HEK293 (cell line): ENCODE data around the gene CPLX3.

Experiments used
- CTCF ChIA-PET: fragments of 350-600 bp; formaldehyde crosslinking; extraction: SDS; loops from one replicate; lab custom pipeline; 2021; ENCODE audit warnings: antibody characterized with exemption; lab: Yijun Ruan, JAX
- POLR2A ChIA-PET: fragments of 300-600 bp; formaldehyde crosslinking; extraction: SDS; loops from one replicate; lab custom pipeline; 2020; ENCODE audit warnings: antibody characterized with exemption, inconsistent platforms; lab: Yijun Ruan, JAX
- H3K27ac ChIP-seq: fragments of 200-500 bp; sonication (Bioruptor generic); 2 replicates; pipeline ENCODE4 v1.5.1; 2014; ENCODE audit warnings: low read depth, low read length, control low read depth, inconsistent platforms; ENCODE audit errors: extremely low read depth
- H3K36me3 ChIP-seq, 2 experiments: fragments of 200-500 bp in 1 of 2; sonication (Bioruptor generic) in 1 of 2; 1 replicate in 1 of 2; 2 replicates in 1 of 2; pipeline ENCODE4 v1.5.1; 2014 to 2017; ENCODE audit warnings: inconsistent platforms in 2 of 2, low read length in 2 of 2; ENCODE audit not compliant: control insufficient read depth in 2 of 2, insufficient read depth in 1 of 2
- H3K4me1 ChIP-seq: fragments of 200-500 bp; sonication (Bioruptor generic); 2 replicates; pipeline ENCODE4 v1.5.1; 2014; ENCODE audit warnings: mild to moderate bottlenecking, low read length, inconsistent platforms; ENCODE audit not compliant: control insufficient read depth, insufficient read depth
- H3K4me3 ChIP-seq: 2 replicates; pipeline ENCODE4 v1.5.1; 2011; ENCODE audit warnings: low read depth, mild to moderate bottlenecking, control low read depth, low read length, moderate library complexity
- H3K9me3 ChIP-seq: fragments of 200-500 bp; sonication (Bioruptor generic); 2 replicates; pipeline ENCODE4 v1.5.1; 2014; ENCODE audit warnings: low read depth, low read length, inconsistent platforms; ENCODE audit not compliant: control insufficient read depth, insufficient read depth
- BCL6B ChIP-seq: fragments of 450-650 bp; formaldehyde crosslinking; IDR thresholded peaks from 2 replicates; pipeline ENCODE4 v1.5.1; 2017; ENCODE audit warnings: missing biosample characterization, missing genetic modification characterization
- GLIS1 ChIP-seq: fragments of 450-650 bp; formaldehyde crosslinking; IDR thresholded peaks from 2 replicates; pipeline ENCODE4 v1.5.1; 2016; ENCODE audit warnings: missing biosample characterization, missing genetic modification characterization
- GLIS2 ChIP-seq: fragments of 450-650 bp; formaldehyde crosslinking; IDR thresholded peaks from 2 replicates; pipeline ENCODE4 v1.5.1; 2016; ENCODE audit warnings: missing biosample characterization, missing genetic modification characterization
- KLF1 ChIP-seq: fragments of 450-650 bp; formaldehyde crosslinking; IDR thresholded peaks from 2 replicates; pipeline ENCODE4 v1.5.1; 2016; ENCODE audit warnings: missing biosample characterization, missing genetic modification characterization
- KLF9 ChIP-seq: fragments of 450-650 bp; formaldehyde crosslinking; IDR thresholded peaks from 2 replicates; pipeline ENCODE4 v1.5.1; 2016; ENCODE audit warnings: missing biosample characterization, missing genetic modification characterization, low read depth
- SP2 ChIP-seq: fragments of 450-650 bp; formaldehyde crosslinking; IDR thresholded peaks from 2 replicates; pipeline ENCODE4 v1.5.1; 2016; ENCODE audit warnings: missing biosample characterization, missing genetic modification characterization
- ZBTB20 ChIP-seq: fragments of 450-650 bp; formaldehyde crosslinking; IDR thresholded peaks from 2 replicates; pipeline ENCODE4 v1.5.1; 2016; ENCODE audit warnings: missing biosample characterization, missing genetic modification characterization
- ZBTB48 ChIP-seq: fragments of 450-650 bp; formaldehyde crosslinking; IDR thresholded peaks from 2 replicates; pipeline ENCODE4 v1.5.1; 2016; ENCODE audit warnings: missing biosample characterization, missing genetic modification characterization
- ZFP69B ChIP-seq: fragments of 450-650 bp; formaldehyde crosslinking; IDR thresholded peaks from 2 replicates; pipeline ENCODE4 v1.5.1; 2016; ENCODE audit warnings: missing biosample characterization, missing genetic modification characterization
- ZIC2 ChIP-seq: fragments of 450-650 bp; formaldehyde crosslinking; IDR thresholded peaks from 2 replicates; pipeline ENCODE4 v1.5.1; 2016; ENCODE audit warnings: missing biosample characterization, missing genetic modification characterization
- ZNF311 ChIP-seq: fragments of 450-650 bp; formaldehyde crosslinking; IDR thresholded peaks from 2 replicates; pipeline ENCODE4 v1.5.1; 2017; ENCODE audit warnings: missing biosample characterization, missing genetic modification characterization, borderline replicate concordance
- ZNF391 ChIP-seq: fragments of 450-650 bp; formaldehyde crosslinking; IDR thresholded peaks from 2 replicates; pipeline ENCODE4 v1.5.1; 2016; ENCODE audit warnings: low read depth, missing biosample characterization, missing genetic modification characterization, borderline replicate concordance
- ZNF398 ChIP-seq: fragments of 450-650 bp; formaldehyde crosslinking; IDR thresholded peaks from 2 replicates; pipeline ENCODE4 v1.5.1; 2017; ENCODE audit warnings: missing biosample characterization, missing genetic modification characterization
- ZNF600 ChIP-seq: fragments of 450-650 bp; formaldehyde crosslinking; IDR thresholded peaks from 2 replicates; pipeline ENCODE4 v1.5.1; 2016; ENCODE audit warnings: missing biosample characterization, missing genetic modification characterization
- ZNF629 ChIP-seq: fragments of 450-650 bp; formaldehyde crosslinking; IDR thresholded peaks from 2 replicates; pipeline ENCODE4 v1.5.1; 2017; ENCODE audit warnings: missing biosample characterization, missing genetic modification characterization
- ZNF791 ChIP-seq: fragments of 450-650 bp; formaldehyde crosslinking; IDR thresholded peaks from 2 replicates; pipeline ENCODE4 v1.5.1; 2016; ENCODE audit warnings: missing biosample characterization, missing genetic modification characterization
- TF ChIP-seq, protein P1 (sequence below): fragments of 450-650 bp; formaldehyde crosslinking; IDR thresholded peaks from 2 replicates; pipeline ENCODE4 v1.5.1; 2016; ENCODE audit warnings: missing biosample characterization, missing genetic modification characterization, low read depth

The CPLX3 gene

DNA sequence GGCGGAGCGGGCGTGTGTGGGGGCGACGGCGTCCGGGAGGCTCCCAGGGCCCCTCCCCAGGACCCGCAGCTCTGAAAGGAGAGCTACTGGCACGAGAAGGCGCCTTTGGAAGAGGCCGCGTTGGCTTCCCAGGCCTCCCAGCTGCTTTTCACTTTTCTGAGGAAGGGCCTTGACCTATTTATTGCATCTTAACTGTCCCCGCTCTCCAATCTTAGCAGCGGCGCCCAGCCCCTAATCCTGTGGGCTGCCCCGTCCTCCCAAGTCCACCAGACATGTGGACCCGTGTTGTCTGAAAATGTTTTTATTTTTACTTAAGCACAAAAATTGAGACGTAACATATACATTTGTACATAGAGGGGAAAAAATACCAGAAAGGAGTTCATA, 17.0 kb downstream of the CPLX3 start (continued):
- TF ChIP-seq ZNF391 (tag by site-specific recombination) (0 out of 2 replicates have a peak, but pooled peaks have one; percentile 3), ZBTB20 (tag by site-specific recombination) (0 out of 2 replicates have a peak, but pooled peaks have one; percentile 18), ZNF629 (tag by site-specific recombination) (0 out of 2 replicates have a peak, but pooled peaks have one; percentile 7), ZFP69B (tag by site-specific recombination) (peak; percentile 11; the same call in 1 of the 2 replicates), ZNF791 (tag by site-specific recombination) (no peak), BCL6B (tag by site-specific recombination) (no peak)
- TF ChIP-seq, protein P1, sequence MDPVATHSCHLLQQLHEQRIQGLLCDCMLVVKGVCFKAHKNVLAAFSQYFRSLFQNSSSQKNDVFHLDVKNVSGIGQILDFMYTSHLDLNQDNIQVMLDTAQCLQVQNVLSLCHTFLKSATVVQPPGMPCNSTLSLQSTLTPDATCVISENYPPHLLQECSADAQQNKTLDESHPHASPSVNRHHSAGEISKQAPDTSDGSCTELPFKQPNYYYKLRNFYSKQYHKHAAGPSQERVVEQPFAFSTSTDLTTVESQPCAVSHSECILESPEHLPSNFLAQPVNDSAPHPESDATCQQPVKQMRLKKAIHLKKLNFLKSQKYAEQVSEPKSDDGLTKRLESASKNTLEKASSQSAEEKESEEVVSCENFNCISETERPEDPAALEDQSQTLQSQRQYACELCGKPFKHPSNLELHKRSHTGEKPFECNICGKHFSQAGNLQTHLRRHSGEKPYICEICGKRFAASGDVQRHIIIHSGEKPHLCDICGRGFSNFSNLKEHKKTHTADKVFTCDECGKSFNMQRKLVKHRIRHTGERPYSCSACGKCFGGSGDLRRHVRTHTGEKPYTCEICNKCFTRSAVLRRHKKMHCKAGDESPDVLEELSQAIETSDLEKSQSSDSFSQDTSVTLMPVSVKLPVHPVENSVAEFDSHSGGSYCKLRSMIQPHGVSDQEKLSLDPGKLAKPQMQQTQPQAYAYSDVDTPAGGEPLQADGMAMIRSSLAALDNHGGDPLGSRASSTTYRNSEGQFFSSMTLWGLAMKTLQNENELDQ (tag by site-specific recombination) = no peak

DNA sequence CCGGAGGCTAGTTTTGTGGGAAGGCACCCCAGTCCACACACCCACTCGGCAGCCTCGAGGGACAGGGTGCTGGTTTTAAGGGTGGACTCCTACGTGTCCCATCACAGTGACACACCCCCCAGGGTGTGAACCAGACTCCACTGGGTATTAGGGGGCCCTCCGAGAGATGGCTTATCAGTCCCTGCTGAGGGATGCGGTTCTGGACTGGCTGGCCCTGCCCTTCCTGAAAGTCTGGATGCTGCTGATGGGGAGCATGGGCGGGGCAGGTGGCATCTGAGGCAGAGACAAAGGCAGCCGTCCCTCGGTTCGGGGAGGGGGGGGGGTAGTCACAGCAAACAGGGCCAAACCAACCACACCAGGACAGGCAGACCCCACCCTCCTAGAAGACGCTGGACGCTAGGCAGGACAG, 17.5 kb downstream of the CPLX3 start:
- ChIA-PET POLR2A (interaction anchor here (0.5 to 2.3 kb wide), 4 partner anchors 9 to 1472 kb away, joined by 3 to 12 read pairs (median 7); partner anchors contain the start of gene FAM219B), CTCF (interaction anchor here (0.6 to 4.5 kb wide), 9 partner anchors 8 to 204 kb away, joined by 3 to 29 read pairs (median 4); no protein-coding TSS in a partner anchor)
- H3K4me3 ChIP-seq = no peak overlapping the region
- peak overlapping the region; percentile 86 for H3K27ac ChIP-seq
- peaks cover 10 to 55% of the 10 kb centered on the region in 2 experiments for H3K36me3 ChIP-seq
- TF ChIP-seq SP2 (tag by site-specific recombination) (0 out of 2 replicates have a peak, but pooled peaks have one; percentile 6), GLIS2 (tag by site-specific recombination) (no peak; the same call in 1 of the 2 replicates), ZNF398 (tag by site-specific recombination) (no peak), ZBTB48 (peak; percentile 32; the same call in 1 of the 2 replicates), ZNF600 (tag by site-specific recombination) (peak; percentile 64), KLF9 (tag by site-specific recombination) (0 out of 2 replicates have a peak, but pooled peaks have one; percentile 16), GLIS1 (tag by site-specific recombination) (peak; percentile 36; the same call in 1 of the 2 replicates), ZIC2 (tag by site-specific recombination) (0 out of 2 replicates have a peak, but pooled peaks have one; percentile 10), ZNF311 (no peak), KLF1 (tag by site-specific recombination) (peak; percentile 70)
- H3K4me1 ChIP-seq = peaks cover 10% of the 10 kb centered on the region
- no peaks in the 10 kb centered on the region for H3K9me3 ChIP-seq
